Thoracic aorta (tissue), 2 donors: ENCODE data around the gene AKAP5. TPM values are rescaled to one million over a fixed set of nuclear protein-coding genes. Genes with fewer than 3 reads are reported as not detected.

Experiments used
- ATAC-seq: fragments of 150-250 bp; one replicate; pipeline ENCODE4 v1.8.0; 2017; ENCODE audit warnings: low read depth; ENCODE audit not compliant: insufficient number of reproducible peaks, low FRiP score
- DNase-seq: peaks from one replicate; pipeline ENCODE4 v3.0.0-alpha.2; 2020; ENCODE audit warnings: low spot score
- H3K27ac ChIP-seq, 2 donors: fragments of 200-600 bp; sonication (generic); 1 replicate in 1 of 2; 2 replicates in 1 of 2; pipeline ENCODE4 v1.5.1; 2016; ENCODE audit warnings: mild to moderate bottlenecking in 2 of 2, moderate library complexity in 2 of 2
- H3K27me3 ChIP-seq: fragments of 200-600 bp; sonication (generic); replicated peaks from 2 replicates; pipeline ENCODE4 v1.6.0; 2016; ENCODE audit warnings: mild to moderate bottlenecking; ENCODE audit not compliant: insufficient read depth
- H3K36me3 ChIP-seq: fragments of 200-600 bp; sonication (generic); one replicate; pipeline ENCODE4 v1.5.1; 2016
- H3K4me1 ChIP-seq, 2 donors: fragments of 200-600 bp; sonication (generic); 1 replicate in 1 of 2; 2 replicates in 1 of 2; pipeline versions ENCODE4 v1.5.1 to v1.6.0; 2016; ENCODE audit warnings: low read depth in 2 of 2, mild to moderate bottlenecking in 1 of 2; ENCODE audit not compliant: control insufficient read depth in 1 of 2
- H3K4me3 ChIP-seq: fragments of 200-600 bp; sonication (generic); 2 replicates; pipeline ENCODE4 v1.5.1; 2016; ENCODE audit warnings: mild to moderate bottlenecking
- H3K9me3 ChIP-seq: fragments of 200-600 bp; sonication (generic); 2 replicates; pipeline ENCODE4 v1.5.1; 2016
- CTCF ChIP-seq: fragments of 200-600 bp; sonication (generic); IDR thresholded peaks from one replicate; pipeline ENCODE4 v1.5.1; 2019; ENCODE audit warnings: antibody characterized with exemption
- total RNA-seq, 2 donors: library from RNA; depleted of rRNA; stranded (reverse); fragments of >200 nt; gene quantifications; one replicate each; pipeline versions ENCODE4 v1.1.0 to v1.2.3, GENCODE V29; 2016

The AKAP5 gene
- total RNA-seq, 2 donors from 2014 or later: 2.8 to 4.3 TPM

- no peak for DNase-seq
- H3K4me1 ChIP-seq: peaks cover 14 to 52% of the 10 kb centered on the region in 2 donors
- H3K4me3 ChIP-seq: no peak overlapping the region
- peak overlapping the region; percentile 86 to 91 for H3K27ac ChIP-seq
- H3K36me3 ChIP-seq: peaks cover 10% of the 10 kb centered on the region
- ATAC-seq: no peak
- no peak for TF ChIP-seq CTCF
- H3K9me3 ChIP-seq: no peaks in the 10 kb centered on the region
- H3K27me3 ChIP-seq: no peaks in the 10 kb centered on the region
Measured at GRCh38 chr14:64444984-64445845, 20.1 kb upstream of the AKAP5 start.

- peaks cover 13% of the 10 kb centered on the region for H3K36me3 ChIP-seq
- H3K4me1 ChIP-seq: peaks cover 14 to 46% of the 10 kb centered on the region in 2 donors
Measured at GRCh38 chr14:64447876-64448670, 17.2 kb upstream of the AKAP5 start.

GRCh38 chr14:64450255-64450654 lies 15.0 kb upstream of the AKAP5 start:
- Histone ChIP-seq H3K4me1 (peaks cover 7 to 35% of the 10 kb centered on the region in 2 donors), H3K4me3 (no peak overlapping the region), H3K9me3 (no peaks in the 10 kb centered on the region), H3K27ac (no peak overlapping the region), H3K36me3 (peaks cover 23% of the 10 kb centered on the region), H3K27me3 (no peaks in the 10 kb centered on the region)
- ATAC-seq (no peak), DNase-seq (no peak)
- TF ChIP-seq CTCF: no peak

More at GRCh38 chr14:64447876-64448670, 17.2 kb upstream of the AKAP5 start:
- no peak for ATAC-seq
- no peak for DNase-seq
- H3K27ac ChIP-seq: peak overlapping the region; percentile 71 to 79
- no peak overlapping the region for H3K4me3 ChIP-seq
- no peak for TF ChIP-seq CTCF
- no peaks in the 10 kb centered on the region for H3K27me3 ChIP-seq
- no peaks in the 10 kb centered on the region for H3K9me3 ChIP-seq

- peaks cover 25% of the 10 kb centered on the region for H3K36me3 ChIP-seq
- H3K4me3 ChIP-seq: no peak overlapping the region
- H3K27ac ChIP-seq: no peak overlapping the region
- DNase-seq: no peak
- no peaks in the 10 kb centered on the region for H3K9me3 ChIP-seq
- no peak for ATAC-seq
- no peaks in the 10 kb centered on the region for H3K4me1 ChIP-seq
- H3K27me3 ChIP-seq: no peaks in the 10 kb centered on the region
- no peak for TF ChIP-seq CTCF
Measured at GRCh38 chr14:64454671-64455070, 10.6 kb upstream of the AKAP5 start.
